LNCaP clone FGC (cell line): ENCODE measurements around the gene TMEM145.
"Not testable (repeated sequence)": the region's sequence is repeated elsewhere in the genome, so short reads cannot be mapped to it uniquely, and the experiment has no call there.

Source experiments
- DNase-seq: peaks from one replicate; pipeline ENCODE4 v3.0.0-alpha.2; 2011; ENCODE audit warnings: low read depth
- H3K4me3 ChIP-seq: 2 replicates; pipeline ENCODE4 v1.5.1; 2011; ENCODE audit warnings: mild to moderate bottlenecking, low read depth, low read length, control low read depth
- TF ChIP-seq, protein P1 (sequence below): IDR thresholded peaks from 2 replicates; pipeline ENCODE4 v1.5.1; 2012; ENCODE audit warnings: mild to moderate bottlenecking; ENCODE audit not compliant: control insufficient read depth, insufficient read depth; ENCODE audit errors: extremely low read depth

Gene TMEM145

GRCh38 chr19:42328854-42329253 lies 15.7 kb downstream of the TMEM145 start:
- TF ChIP-seq, protein P1, sequence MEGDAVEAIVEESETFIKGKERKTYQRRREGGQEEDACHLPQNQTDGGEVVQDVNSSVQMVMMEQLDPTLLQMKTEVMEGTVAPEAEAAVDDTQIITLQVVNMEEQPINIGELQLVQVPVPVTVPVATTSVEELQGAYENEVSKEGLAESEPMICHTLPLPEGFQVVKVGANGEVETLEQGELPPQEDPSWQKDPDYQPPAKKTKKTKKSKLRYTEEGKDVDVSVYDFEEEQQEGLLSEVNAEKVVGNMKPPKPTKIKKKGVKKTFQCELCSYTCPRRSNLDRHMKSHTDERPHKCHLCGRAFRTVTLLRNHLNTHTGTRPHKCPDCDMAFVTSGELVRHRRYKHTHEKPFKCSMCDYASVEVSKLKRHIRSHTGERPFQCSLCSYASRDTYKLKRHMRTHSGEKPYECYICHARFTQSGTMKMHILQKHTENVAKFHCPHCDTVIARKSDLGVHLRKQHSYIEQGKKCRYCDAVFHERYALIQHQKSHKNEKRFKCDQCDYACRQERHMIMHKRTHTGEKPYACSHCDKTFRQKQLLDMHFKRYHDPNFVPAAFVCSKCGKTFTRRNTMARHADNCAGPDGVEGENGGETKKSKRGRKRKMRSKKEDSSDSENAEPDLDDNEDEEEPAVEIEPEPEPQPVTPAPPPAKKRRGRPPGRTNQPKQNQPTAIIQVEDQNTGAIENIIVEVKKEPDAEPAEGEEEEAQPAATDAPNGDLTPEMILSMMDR: no peak
- no peak overlapping the region for H3K4me3 ChIP-seq
- DNase-seq: no peak

DNA sequence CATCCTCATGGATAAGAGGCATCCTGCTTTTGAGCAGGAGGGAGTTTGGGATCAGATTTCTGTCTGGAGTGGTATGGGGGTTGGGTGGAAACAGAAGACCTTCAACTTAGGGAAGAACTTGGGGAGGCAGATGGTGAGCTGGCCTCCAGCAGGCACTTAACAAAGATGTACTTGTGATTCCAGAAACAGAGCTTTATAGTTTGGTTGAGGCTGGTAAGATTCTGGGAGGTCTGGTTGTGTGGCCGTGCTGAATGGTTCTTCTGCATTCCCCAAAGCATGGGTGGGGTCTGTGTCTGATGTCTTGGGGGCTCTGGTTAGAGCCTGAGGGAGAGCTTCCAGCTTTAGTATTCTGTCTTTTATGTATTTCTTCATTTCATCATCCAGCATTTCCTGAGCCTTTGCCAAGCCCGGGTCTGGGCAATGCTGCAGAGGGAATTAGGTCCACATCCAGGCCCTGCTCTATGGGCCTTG lies 17.2 kb downstream of the TMEM145 start:
- no peak for DNase-seq
- H3K4me3 ChIP-seq: no peak overlapping the region
- TF ChIP-seq, protein P1: no peak

GRCh38 chr19:42331333-42331732 lies 18.2 kb downstream of the TMEM145 start:
- not testable (repeated sequence) for H3K4me3 ChIP-seq, DNase-seq

DNA sequence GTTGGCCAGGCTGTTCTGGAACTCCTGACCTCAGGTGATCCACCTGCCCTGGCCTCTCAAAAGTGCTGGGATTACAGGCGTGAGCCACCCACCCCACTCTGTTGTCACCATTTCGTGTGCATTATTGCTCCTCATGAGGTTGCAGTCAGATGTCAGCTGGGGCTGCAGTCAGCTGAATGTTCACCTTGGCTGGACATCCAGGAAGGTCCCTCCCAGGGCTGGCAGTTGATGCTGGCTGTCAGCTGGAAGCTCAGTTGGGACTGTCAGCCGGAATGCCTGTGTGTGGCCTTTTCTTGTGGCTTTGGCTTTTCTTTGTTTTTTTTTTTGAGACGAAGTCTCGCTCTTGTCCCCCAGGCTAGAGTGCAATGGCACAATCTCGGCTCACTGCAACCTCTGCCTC lies 18.9 kb downstream of the TMEM145 start:
- TF ChIP-seq, protein P1: no peak
- H3K4me3 ChIP-seq: no peak overlapping the region
- DNase-seq: no peak

- DNase-seq: no peak
- H3K4me3 ChIP-seq: no peak overlapping the region
- TF ChIP-seq, protein P1: no peak
Observed at GRCh38 chr19:42333018-42333417, 19.9 kb downstream of the TMEM145 start.

DNA sequence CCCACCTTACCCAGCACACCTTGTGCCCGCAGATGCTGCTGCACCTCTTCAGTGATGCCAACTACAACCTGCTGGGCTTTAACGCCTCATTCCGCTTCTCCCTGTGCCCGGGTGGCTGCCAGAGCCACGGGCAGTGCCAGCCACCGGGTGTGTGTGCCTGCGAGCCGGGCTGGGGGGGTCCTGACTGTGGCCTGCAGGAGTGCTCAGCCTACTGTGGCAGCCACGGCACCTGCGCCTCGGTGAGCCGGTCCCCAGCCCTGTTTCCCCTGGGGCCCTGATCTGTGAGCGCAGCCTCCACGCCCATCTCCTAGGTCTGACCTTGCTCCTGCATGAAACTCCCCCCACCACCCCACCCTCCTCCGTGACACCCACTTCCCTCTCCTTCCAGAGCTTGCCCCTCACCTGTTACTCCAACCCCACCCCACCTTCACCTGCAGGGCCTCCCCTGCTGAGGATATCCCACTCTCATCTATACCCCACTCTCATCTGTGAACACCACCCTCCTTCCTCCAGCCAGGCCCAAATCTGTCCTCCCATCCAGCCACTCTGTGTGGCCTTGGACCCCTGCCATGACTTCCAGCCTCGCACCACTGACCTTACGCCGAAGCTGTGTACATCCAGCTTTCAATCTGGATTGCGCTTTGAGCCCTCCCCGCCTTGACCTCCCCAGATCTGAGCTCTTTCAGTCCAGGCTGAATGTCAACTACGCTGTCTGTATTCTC lies 21.0 kb downstream of the TMEM145 start:
- H3K4me3 ChIP-seq: no peak overlapping the region
- no peak for DNase-seq
- TF ChIP-seq, protein P1: no peak

DNA sequence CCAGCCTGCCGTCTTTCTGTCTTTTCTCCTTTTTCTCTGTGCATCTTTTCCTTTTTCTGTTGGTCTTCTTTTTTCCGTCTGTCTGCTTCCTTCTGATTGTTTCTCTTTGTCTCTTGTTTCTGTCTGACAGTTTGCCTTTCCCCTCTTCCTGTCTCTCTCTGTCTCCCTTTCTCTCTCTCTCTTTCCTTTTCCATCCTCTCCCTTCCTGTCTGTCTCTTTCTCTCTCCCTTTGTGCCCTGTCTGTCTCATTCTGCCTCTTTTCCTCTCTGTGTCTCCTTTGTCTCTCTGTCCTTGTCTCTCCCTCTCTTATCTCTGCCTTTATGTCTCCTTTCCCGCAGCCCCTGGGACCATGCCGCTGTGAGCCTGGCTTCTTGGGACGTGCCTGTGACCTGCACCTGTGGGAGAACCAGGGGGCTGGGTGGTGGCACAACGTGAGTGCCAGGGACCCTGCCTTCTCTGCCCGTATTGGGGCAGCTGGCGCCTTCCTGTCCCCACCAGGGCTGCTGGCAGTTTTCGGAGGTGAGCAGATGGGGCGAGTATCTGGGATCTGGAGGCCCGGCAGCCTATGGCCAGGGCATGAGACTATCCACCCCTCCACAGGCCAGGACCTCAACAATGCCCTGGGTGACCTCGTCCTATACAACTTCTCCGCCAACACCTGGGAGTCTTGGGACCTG lies 21.7 kb downstream of the TMEM145 start:
- no peak for DNase-seq
- no peak overlapping the region for H3K4me3 ChIP-seq
- TF ChIP-seq, protein P1: no peak
